ENCODE data around the gene TEAD2.

TEAD2 gene

DNA sequence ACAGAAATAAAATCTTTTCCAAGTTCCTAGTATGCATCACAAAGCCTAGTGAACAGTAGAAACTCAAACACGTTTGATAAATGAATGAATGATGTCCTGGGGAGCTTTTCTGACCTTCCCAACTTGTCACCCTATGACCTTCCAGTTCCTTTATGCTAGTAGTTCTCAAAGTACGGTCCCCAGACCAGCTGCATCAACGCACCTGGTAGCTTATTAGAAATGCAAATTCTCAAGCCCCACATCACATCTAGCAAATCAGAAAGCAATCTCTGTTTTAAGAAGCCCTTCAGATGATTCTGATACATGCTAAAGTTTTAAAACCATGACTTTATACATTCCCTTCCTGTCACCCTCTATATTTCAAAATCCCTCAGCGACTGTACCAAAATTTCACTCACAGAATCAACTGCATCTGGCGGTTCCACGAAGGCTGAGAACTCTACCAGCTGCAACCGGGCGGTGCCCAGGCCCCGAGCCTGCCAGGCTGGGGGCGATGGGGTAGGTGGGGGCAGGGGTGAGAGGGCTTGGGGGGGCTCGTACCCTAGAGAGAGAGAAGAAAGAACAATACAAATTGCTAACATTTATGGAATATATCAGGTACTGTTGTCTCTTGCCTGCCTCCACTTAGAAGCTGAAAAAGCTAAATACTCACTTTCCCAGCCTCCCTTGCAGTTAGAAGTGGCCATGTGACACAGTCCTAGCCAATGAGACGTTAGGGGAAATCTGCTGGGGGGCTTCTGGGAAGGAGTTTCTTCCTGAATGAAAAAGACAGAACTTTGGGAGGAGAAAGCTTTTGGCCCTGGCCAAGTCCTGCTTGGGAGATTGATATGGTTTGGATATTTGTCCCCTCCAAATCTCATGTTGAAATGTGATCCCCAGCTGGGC lies 13.7 kb downstream of the TEAD2 start:
- in situ Hi-C loops (cut with MboI; ENCODE audit: low sequenced_read_pairs), result no loop called here

DNA sequence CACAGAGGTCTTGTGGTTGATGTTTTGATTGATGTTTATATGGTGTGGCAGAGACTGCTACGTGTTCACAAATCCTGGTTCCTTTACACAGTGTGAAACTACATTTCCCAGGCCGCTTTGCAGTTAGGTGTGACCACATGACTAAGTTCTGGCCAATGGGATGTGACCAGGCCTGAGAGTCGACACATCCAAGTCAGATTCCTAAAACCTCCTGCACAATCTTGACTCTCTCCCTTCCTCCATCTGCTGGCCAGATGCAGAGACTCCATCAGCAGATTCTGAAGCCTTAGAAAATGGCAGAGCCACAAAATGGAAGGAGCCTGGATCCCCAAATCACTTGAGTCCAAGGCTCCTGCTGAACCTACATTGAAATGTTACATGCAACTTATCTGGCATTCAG lies 14.4 kb downstream of the TEAD2 start:
- in situ Hi-C loops (cut with MboI; ENCODE audit: low sequenced_read_pairs), result no loop called here

DNA sequence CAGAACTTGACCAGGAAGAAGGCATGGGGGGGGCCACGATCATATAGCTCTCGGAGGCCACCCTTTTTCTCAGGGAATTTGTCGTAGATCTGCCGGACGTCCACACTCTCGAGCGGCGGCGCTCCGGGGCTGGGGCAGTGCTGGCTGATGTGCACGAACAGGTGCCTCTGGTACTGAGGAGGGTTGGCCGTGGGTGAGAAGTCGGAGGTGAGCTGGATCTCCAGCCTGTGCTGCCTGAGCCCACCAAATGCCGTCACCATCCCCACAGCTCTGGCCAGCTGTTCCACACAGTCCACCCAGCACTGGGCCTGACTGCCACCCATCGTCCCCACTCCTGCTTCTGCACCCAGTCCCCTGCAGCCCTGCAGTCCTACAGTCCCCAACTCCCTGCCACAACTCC lies 15.0 kb downstream of the TEAD2 start:
- in situ Hi-C loops (cut with MboI; ENCODE audit: low sequenced_read_pairs), result no loop called here

DNA sequence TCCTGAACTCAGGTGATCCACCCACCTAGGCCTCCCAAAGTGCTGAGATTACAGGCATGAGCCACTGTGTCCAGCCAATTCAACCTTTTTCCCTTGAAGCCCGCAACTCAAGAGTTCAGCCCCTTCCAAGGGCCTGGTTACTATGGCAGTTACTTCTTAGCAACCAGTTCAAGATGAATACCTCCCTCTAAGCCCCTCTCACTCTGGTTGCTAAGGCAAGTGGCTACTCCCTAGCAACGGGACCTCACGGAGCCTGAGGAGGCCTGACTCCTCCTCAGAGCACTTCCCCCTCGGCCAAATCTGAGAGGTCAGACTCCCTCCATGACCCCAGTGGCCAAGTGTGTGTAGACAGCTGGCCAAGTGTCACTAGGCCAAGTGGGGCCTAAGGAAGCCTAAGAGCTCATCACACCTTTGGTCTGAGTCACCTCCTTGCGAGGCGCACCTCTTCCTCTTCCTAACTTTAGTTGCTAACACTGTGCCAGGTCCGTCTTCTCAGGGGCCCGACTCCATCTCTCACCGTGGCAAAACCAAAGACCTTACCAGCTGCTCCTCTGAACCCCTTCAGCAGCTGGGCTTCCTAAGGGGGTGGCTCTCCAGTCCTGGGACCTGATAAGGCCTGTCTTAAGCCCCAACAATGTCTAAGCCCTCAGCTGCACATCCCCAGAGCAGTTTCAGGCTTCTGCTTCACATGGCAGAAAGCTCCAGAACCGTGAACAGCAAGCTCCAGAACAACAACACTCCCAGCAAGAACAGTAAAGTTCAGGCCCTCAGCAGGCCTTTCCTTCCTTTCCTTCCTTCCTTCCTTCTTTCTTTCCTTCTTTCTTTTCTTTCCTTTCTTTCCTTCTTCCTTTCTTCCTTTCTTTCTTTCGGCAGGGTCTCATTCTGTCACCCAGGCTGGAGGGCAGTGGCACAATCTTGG lies 17.5 kb downstream of the TEAD2 start:
- in situ Hi-C loops (cut with MboI; ENCODE audit: low sequenced_read_pairs), result no loop called here

DNA sequence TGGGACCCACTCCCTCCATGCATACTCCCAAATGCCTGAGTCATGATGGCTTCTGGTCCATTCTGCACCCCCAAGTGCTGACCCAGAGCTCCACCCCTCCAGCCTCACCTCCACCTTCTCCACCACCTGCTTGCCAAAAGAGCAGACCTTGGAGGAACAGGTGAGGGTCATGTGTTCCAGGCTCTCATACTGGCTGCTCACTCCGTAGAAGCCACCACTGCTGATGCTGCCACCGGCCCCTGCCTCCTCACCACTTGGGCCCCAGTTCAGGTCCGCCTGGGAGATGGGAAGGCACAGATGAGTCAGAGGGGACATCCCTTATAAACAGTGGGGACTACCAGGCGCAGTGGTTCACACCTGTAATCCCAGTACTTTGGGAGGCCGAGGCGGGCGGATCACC lies 19.1 kb downstream of the TEAD2 start:
- in situ Hi-C loops (cut with MboI; ENCODE audit: low sequenced_read_pairs), result no loop called here

DNA sequence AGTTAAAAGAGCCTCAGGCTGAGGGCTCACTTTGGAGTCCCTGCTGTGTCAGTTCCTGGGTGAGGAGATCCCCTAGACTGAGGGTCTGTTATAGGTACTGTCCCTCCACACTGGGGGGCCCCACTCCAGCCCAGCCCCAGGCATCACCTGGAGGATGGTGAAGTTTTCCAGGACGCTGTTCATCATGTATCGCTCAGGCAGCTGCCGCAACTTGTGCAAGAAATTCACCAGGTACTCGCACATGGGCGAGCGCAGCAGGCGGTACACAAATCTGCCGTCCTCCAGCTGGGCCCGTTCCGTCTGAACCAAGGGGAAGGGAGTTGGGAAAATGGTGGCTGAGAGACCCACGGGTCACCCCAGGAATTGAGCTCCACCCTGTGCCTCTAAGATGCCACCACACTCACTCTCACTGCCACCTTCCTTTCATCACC lies 19.9 kb downstream of the TEAD2 start:
- in situ Hi-C loops (cut with MboI; ENCODE audit: low sequenced_read_pairs), result no loop called here

DNA sequence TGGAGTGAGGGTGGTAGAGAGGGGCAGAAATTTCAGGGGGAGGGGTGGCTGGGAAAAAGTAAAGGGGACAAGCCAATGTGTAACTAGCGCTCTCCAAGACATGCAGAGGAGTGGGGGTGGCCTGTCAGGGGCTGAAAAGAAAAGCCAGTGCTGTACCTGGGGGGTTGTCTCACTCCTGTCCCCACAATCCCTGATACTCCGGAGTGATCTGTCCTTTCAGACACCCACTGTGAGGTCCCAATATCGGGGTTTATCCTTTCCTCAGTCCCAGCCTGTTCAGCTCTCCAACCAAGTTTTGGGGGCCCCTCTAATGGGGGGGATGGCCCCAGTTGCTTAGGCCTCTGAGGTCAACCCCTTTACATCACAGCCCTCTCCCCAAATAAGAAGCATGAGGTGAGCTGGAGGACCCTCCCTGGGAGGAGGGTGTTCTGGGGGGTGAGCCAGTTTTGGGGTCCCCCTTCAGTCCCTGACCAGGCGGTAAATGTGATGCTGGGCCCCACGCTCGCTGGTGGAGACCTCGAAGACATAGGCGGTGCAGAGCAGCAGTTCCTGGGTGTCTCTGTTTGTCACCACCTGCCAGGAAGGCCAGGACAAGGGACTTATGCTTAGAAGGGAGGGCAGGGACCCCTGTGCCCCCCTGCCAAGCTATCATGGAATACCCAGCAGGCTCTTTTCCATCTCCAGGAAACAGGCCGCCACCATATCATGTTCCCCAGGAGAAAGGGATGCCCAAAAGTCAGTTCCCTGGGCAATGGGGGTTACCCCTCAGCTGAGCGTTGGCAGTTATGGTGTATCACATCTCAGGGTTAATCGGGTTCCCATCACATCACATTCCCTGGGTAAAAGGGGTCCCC lies 21.1 kb downstream of the TEAD2 start:
- in situ Hi-C loops (cut with MboI; ENCODE audit: low sequenced_read_pairs), result no loop called here

DNA sequence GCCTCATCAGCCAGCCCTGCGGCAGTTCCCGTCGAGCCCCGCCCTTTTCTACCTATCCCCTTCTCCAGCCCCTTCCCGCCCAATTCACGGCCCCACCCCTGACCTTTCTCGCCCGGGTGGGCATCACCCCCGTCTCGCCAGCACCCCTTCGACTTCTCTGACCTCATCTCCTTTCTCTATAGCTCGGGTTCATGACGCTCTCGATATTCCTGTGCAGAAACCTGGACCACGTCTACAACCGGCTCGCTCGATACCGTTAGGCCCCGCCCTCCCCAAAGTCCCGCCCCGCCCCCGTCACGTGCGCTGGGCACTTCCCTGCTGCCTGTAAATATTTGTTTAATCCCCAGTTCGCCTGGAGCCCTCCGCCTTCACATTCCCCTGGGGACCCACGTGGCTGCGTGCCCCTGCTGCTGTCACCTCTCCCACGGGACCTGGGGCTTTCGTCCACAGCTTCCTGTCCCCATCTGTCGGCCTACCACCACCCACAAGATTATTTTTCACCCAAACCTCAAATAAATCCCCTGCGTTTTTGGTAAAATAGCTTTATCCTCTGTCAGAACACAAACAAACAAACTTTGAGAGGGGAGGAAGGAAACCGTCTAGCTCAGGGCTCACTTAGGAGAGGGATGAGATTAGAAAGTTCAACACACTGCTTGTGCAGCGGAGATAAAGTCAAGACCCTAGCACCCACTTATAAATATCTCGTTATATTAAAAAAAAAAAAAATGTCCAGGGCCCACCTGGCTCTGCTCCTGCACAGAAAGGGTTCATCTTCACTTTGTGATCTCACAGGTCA lies 21.9 kb downstream of the TEAD2 start:
- in situ Hi-C loops (cut with MboI; ENCODE audit: low sequenced_read_pairs), result no loop called here

DNA sequence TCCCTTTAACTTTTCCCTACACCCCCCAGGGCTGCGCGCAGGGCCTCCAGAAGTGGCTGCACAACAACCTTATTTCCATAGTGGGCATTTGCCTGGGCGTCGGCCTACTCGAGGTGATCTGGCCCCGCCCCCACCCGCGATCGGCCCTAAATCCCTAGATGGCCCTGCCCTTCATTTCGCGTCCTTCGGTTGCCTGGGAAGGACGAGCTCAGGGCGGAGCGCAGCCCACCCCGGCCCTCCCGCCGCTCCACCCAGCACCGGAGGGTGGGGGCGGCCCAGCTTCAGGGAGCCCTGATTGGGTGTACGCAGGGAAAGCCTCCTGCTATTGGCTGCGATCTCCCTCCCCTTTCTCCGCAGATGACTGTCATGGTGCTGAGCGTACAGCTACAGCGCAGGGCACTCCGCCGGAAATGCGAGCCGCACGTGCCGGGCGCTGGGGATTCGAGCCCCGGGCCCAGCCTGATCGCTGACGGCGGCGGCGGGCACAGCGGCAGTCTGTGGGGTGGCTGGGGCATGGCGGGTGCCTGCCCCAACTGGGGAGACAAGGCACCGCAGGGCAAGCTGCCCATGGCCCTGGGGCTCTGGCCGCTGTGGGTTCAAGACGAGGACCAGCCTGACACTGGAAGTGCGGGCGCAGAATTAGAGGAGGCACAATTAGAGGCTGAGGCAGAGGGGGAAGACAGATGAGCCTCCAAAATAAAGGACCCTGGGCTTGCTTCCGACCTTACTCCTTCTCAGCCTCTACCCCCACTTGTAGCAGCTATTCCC lies 22.7 kb downstream of the TEAD2 start:
- in situ Hi-C loops (cut with MboI; ENCODE audit: low sequenced_read_pairs), result no loop called here

DNA sequence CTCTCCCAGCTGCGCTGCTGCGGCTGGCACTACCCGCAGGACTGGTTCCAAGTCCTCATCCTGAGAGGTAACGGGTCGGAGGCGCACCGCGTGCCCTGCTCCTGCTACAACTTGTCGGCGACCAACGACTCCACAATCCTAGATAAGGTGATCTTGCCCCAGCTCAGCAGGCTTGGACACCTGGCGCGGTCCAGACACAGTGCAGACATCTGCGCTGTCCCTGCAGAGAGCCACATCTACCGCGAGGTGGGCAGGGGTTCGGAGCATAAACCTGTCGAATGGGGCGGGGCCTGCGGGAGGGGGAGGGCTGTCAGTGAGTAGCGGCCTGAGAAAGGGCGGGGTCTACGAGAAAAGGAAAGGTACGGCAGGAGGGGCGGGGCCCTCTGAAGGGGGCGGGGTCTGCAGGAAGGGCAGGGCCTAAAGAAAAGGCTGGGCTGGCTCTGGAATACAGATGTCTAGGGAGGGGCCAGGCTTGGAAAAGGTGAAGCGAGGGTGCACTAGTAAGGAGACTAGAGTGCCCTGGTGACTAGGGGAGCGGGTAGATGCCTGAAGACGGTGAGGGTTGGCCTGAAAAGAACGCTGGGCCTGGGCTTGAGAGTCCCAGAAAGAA lies 23.4 kb downstream of the TEAD2 start:
- in situ Hi-C loops (cut with MboI; ENCODE audit: low sequenced_read_pairs), result no loop called here

DNA sequence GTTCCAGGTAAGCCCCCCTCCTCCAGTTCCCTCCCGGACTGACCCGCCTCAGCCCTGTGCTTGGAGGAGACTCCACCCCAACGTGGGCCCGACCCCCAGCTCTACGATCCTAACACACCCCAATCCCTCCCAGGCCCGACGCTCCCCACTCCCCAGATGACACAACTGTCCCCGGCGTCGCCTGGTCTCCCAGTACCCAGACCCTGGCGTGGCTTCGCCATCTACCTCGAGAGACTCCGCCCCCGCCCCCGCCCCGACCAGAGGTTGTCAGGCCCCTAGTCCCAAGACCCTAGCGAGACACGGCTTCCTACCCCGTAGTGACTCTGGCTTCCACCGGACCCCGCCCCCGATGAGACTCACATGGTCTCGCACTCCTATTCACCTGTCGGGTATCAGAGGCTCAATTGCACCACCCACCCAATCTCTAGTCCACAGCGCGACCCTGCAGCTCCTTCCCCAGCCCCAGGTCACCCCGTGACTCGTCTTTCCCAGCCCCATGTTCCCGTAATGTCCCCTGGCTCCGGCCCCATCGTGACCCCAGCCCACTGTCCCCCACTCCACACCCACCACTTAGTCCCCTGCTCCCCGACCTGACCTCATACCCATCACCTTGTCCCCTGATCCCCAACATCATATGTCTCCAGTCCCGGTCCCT lies 24.1 kb downstream of the TEAD2 start:
- in situ Hi-C loops (cut with MboI; ENCODE audit: low sequenced_read_pairs), result no loop called here

DNA sequence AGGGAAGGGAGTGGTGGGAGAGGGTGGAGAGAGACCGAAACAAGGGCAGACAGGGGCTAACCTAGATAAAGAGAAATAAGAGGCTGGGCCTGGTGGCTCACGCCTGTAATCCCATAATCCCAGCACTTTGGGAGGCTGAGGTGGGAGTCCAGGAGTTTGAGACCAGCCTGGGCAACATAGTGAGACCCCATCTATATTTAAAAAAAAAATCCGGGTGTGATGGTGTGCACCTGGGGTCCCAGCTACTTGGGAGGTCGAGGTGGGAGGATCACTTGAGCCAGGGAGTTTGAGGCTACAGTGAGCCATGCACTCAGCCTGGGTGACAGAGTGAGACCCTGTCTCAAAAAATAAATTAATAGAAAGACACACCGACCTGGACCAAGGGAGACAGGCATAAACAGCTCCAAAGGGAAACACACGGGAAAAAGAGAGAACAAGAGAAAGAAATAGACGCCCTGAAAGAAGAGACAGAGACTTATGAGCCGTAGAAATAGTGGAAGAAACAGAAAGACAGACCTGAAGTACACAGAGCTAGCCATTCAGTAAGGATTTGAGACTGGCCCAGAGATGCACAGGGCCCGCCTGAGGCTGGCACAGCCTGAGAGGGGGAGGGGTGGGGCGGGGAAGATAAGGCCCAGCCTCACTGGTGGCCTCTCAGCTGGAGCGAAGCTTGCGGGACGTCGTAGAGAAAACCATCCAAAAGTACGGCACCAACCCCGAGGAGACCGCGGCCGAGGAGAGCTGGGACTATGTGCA lies 24.8 kb downstream of the TEAD2 start:
- in situ Hi-C loops (cut with MboI; ENCODE audit: low sequenced_read_pairs), result no loop called here

DNA sequence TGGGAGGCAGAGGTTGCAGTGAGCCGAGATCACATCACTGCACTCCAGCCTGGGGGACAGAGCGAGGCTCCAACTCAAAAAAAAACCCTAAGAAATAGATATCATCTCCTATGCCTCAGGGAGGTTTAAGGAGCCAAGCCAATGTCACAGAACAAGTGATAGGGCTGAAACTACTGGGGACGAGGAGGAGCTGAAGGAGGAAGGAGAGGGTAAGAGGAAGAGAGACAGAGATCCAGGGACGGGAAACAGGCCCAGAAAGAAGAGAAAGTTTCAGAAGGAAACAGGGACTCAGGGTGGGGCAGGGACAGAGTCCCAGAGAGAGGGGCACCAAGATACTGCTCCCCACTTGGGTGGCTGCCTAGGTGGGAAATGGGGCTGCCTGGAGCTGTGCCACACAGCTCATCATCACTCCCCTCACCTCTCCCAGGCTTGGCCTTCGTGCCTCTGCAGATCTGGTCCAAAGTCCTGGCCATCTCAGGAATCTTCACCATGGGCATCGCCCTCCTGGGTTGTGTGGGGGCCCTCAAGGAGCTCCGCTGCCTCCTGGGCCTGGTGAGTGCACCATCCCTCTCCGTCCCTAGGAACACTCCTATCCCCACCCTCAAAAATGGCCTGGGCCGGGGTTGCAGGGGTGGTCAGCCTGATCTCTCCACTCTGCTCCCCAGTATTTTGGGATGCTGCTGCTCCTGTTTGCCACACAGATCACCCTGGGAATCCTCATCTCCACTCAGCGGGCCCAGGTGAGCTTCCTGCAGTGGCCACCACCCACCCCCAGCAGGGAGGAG lies 25.5 kb downstream of the TEAD2 start:
- in situ Hi-C loops (cut with MboI; ENCODE audit: low sequenced_read_pairs), result no loop called here

DNA sequence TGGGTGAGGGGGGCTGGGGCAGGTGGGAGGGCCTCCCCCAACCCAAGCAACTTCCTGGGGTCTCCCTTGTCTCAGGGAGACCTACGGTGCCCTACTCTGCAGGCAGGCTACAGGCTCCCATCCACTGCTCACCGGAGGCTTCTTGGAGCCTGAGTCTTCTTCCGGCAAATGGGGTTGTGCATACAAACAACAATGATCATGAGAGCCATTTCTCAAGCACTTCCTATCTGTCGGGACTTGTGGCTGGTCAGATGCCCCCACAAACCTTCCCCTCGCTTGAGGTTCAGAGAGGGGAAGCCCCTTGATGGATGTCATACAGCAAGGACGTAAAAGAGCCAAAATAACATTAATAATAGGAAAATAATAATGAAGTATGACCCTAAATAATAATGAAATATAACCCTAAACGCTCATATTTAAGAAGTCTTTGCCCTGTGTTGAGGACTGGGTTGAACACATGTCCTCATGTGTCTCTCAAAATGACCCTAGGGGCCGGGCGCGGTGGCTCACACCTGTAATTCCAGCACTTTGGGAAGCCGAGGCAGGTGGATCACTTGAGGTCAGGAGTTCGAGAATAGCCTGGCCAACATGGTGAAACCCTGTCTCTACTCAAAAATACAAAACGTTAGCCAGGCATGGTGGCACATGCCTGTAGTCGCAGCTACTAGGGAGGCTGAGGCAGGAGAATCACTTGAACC lies 26.3 kb downstream of the TEAD2 start:
- in situ Hi-C loops (cut with MboI; ENCODE audit: low sequenced_read_pairs), result no loop called here

DNA sequence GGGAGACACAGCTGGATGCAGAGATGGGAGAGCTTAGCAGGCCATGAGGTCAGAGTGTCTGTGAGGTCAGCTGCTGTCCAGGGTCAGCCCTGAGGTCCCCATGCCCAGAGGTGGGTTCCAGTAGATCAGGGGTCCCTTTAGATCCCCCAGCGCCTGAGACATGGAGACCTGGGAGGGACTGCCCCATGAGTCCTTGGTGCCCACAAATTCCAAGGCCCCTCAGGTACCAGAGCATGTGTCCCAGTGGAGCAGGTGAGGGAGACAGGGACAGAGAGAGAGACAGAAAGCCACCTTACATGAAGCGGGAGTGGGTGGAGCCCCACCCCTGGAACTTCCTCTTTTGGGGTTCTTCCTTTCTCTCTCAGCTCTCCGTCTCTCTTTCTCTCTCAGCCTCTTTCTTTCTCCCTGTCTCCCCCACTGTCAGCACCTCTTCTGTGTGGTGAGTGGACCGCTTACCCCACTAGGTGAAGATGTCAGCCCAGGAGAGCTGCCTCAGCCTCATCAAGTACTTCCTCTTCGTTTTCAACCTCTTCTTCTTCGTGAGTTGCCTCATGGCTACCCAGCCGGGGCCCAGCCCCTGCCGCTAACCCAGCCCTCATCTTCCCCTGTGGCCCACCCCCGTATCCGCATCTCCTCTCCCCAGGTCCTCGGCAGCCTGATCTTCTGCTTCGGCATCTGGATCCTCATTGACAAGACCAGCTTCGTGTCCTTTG lies 27.0 kb downstream of the TEAD2 start, which contains the start of gene CD37:
CD37 (plus strand) TSS at position 336 of the 713 bp plus-strand sequence; CDS start at position 471, 135 bp downstream.
- in situ Hi-C loops (cut with MboI; ENCODE audit: low sequenced_read_pairs), result no loop called here
